Measurements from ENCODE around the gene DGKA. TPM values are rescaled to one million over a fixed set of nuclear protein-coding genes. Genes with fewer than 3 reads are reported as not detected.
A peak's percentile ranks its signal among the peaks of the same experiment; 100 is the strongest.
"Not testable (repeated sequence)": the region's sequence is repeated elsewhere in the genome, so short reads cannot be mapped to it uniquely, and the experiment has no call there.

The DGKA gene
- 37.8 TPM for total RNA-seq (ENCODE audit: insufficient read depth, low replicate concordance)

DNA sequence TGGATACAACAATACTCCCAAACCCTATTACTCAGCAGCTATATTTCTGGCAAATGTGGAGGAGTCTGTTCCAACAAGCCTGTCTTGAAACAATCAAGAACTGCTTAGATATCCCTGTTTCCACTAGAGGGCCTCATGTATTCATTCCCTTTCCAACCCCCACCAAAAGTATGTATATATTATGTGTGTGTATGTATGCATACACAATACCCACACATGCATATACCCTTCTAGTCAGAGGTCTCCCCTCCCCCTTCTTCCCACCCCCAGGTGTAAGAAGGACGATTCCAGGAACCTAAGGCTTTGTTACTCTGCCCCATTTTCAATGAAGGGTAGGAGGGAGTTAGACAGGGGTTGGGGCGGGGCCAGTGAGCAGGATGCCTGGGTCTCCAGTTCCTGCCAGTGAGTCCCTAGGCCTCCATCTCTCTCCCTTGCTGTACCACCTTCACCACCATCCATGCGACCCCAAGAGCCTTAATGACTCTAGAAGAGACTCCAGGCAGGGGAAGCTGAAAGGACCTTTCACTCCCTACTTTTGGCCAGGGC is at the start of gene DGKA:
DGKA (plus strand) TSS at position 392 of the 546 bp plus-strand sequence. CDS start 5,342 bp downstream, outside the sequence.
- DNase-seq (ENCODE audit: low spot score): peak; percentile 88

DNA sequence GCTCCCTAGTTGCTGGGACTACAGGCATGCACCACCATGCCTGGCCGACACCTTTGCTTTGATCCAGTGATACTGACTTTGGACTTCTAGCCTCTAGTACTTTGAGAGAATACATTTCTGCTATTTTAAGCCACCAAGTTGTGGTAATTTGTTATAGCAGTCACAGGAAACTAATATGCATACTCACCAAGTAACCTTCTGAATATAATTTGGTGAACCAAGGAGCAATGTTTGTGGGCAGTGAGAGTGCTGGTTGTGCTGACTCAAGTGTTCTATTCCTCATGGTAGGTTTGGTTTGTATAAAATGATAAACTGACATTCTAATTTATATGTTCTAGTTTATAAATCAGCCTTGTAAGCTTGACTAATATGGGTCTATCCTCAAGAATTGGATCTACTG is 45.8 kb upstream of the DGKA start:
- DNase-seq (ENCODE audit: low spot score): no peak

DNA sequence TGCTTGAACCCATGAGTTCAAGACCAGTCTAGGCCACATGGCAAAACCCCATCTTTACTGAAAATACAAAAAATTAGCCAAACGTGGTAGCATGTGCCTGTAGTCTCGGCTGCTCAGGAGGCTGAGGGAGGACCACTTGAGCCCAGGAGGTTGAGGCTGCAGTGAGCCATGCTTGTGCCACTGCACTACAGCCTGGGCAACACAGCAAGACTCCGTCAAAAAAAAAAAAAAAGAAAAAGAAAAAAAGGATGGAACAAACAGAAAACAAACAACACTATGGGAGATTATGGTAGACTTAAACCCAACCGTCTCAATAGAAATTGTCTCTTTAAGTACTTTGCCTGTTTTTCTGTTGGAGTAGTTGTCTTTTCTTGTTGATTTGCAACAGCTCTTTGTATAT is 39.7 kb upstream of the DGKA start:
- DNase-seq (ENCODE audit: low spot score): no peak

DNA sequence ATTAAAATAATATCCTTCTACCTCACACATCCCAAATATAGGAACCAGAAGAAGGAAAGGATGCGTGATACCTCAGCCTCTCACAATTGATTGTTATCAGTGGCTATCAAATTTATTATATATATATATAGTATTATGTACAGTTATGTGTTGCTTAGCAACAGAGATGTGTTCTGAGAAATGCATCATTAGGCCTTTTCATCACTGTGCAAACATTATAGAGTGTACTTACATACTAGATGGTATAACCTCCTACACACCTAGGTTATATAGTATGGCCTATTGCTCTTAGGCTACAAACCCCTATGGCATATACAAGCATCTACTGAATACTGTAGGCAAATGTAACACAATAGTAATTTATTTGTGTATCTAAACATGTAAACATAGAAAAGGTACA is 37.2 kb upstream of the DGKA start:
- DNase-seq (ENCODE audit: low spot score): no peak

DNA sequence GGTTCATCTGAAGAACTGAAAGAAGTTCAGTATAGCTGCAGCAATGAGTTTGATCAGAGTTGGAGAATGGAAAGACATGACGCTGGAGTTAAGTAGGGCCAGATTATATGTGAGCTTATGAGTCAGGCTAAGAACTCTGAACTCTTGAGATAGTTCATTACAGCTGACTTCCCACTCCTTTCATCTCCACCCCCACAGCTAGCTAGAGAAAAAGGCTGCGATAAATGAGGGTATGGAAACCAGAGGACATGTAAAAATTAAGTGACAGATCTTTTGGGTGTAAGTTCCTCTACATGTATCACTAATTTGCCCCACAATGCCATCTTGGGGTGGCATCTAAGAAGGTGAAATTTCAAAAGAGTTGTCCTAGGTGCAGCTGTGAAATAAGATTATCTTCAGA is 31.9 kb upstream of the DGKA start:
- peak; percentile 75 for DNase-seq (ENCODE audit: low spot score)

DNA sequence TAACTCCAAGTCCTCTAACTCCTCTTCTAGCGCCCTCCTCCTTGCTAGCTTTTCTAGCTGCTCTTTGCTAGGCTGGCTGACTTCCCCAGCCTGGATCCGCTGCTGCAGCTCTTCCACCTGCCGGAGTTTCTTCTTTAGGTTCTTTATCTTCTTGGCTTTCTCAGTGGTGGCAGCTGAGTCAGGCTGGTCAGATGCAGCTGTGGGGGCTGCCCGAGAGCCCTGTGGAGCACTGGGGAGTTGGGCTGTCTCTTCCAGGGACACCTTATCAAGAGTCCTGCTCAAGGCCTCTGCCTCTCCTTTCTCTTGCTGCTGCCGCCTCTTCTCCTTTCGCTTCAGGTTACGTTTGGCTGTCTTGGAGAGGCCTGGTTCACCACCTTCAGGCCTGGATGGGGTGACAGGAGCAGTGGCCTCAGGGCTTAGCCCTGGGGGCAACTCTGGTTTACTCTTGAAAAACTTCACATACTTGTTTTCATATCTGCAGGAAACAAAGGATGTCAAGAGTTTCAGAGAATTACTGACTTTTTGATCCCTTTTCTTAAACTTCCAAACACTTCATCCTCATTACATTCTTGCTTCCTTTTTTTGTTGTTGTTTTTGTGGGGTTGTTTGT is 29.0 kb upstream of the DGKA start:
- no peak for DNase-seq (ENCODE audit: low spot score)

DNA sequence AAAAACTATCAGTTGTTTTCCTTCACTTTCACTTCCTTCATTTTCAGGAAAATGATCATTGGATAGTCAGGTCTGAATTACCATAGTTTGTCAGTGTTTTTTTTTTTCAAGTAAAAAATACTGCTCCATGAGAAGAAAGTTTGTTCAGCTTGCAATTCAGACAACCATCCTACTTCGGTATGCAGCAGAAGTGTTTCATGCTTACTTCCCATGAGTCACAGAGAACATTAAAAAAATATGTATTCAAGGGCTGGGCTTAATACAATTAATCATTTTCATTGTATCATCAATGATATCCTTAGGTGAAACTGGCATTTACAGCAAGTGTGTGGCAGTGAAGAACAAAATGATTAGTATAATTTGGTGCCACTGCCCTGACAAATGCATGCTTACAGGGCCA is 24.9 kb upstream of the DGKA start:
- DNase-seq (ENCODE audit: low spot score): no peak

DNA sequence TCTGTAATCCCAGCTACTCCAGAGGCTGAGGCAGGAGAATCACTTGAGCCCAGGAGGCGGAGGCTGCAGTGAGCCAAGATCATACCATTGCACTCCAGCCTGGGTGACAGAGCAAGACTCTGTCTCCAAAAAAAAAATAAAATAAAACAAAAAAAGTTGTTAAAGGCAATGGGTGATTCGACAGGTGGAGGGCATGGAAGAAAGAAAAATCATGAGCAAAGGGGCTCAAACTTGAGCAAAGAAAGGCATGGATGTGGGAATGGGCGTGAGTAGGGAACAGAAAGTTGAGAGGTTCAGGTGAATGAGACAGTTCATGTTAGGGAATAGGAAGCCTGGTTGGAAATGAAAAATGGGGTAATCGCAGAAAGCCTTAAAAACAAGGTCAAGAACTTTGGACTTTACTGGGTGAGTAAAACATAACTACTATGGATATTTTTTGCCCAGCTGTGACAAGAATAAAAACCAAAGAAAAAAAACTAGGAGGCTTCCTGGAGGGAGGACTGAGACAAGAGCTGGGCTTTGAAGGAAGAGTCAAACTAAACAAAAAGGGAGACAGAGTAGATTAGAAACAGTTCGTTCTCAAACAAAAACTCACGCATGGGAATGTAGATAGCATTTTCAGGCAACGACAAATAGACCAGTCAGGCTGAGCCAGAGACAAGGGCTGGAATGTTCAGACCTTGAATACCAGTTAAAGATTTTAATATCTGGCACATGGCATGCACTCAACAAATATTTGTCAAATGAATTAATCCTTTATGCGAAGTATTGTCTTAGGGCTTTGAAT is 22.0 kb upstream of the DGKA start:
- DNase-seq (ENCODE audit: low spot score): no peak

DNA sequence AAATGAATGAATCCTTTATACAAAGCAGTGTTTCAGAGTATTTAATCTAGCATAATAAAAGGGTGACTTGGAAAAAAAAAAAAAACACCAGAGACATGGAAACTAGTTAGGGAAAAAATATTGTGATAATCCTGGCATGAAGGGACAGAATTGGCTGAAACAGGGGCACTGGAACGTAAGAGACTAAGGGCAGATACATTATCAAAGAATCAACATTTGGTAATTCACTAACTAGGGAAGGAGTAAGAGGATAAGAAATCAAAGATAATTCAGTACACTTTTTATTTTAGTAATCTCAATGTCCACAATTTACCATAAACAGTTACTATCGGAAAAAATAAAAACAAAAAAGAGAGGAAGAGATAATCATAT is 21.5 kb upstream of the DGKA start:
- no peak for DNase-seq (ENCODE audit: low spot score)

DNA sequence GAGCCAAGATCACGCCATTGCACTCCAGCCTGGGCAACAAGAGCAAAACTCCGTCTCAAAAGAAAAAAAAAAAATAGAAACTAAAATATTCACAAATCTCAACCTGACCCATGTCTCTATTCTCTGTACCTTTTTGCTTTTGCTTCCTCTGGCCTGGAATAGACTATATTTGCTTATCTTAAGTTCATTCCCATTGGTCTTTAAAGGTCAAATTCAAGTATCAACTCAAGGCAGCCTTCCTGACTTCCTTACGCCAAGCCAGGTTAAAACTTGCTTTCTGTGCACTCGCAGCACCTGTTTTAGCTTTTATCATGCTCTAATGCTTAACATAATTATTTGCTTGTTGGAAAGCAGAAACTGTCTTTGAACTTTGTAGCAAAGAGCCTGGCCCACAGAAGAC is 18.1 kb upstream of the DGKA start:
- DNase-seq (ENCODE audit: low spot score): no peak

DNA sequence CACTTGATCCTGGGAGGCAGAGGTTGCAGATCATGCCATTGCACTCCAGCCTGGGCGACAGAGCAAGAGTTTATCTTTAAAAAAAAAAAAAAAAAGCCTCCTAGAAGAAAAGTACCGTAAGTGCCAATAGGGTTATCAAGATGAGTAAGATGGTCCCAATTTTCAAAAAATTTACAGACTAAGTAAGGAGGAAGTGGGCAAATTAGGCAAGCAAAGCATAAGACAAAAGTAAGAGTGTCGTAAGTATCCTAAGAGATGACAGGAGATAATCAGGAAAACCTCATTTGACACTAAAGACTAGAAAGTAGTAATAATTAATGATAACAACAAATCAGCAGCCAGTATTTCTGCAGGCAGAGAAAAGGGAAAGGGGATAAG is 15.5 kb upstream of the DGKA start:
- DNase-seq (ENCODE audit: low spot score): no peak

DNA sequence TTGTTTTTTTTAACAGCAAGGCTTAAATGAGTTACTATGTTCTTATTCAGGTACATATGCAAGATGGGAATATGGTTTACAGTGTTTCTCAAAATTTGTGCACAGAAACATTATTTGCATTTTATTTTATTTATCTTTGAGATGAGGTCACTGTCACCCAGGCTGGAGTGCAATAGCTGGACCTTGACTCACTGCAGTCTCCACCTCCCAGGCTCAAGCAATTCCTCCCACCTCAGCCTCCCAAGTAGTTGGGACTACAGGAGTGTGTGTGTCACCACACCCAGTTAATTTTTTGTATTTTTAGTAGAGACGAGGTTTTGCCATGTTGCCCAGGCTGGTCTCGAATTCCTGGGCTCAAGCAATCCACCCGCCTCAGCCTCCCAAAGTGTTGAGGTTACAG is 11.9 kb upstream of the DGKA start:
- DNase-seq (ENCODE audit: low spot score): not testable (repeated sequence)

DNA sequence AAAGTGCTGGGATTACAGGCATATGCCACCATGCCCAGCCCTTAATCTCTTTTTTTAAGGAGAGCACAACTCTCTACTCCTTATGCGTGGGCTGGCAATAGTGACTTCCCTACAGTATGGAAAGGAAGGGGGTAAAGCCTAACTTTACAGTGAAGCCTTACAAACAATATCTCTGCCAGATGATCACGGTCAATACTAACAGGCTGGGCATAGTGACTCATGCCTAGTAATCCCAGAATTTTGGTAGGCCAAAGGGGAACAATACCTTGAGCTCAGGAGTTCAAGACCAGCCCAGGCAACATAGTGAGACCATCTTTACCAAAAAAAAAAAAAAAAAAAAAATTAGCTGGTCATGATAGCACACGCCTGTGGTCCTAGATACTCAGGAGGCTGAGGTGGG is 8.8 kb upstream of the DGKA start:
- no peak for DNase-seq (ENCODE audit: low spot score)

DNA sequence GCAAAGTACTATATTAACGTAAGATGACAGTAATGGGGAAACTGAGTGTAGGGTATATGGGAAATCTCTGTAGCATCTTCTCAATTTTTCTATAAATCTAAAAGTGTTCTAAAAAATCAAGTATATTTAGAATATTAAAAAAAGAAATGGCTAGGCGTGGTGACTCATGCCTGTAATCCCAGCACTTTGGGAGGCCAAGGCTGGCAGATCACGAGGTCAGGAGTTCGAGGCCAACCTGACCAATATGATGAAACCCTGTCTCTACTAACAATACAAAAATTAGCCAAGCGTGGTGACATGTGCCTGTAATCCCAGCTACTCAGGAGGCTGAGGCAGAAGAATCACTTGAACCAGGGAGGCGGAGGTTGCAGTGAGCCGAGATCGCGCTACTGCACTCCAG is 7.3 kb upstream of the DGKA start:
- not testable (repeated sequence) for DNase-seq (ENCODE audit: low spot score)

DNA sequence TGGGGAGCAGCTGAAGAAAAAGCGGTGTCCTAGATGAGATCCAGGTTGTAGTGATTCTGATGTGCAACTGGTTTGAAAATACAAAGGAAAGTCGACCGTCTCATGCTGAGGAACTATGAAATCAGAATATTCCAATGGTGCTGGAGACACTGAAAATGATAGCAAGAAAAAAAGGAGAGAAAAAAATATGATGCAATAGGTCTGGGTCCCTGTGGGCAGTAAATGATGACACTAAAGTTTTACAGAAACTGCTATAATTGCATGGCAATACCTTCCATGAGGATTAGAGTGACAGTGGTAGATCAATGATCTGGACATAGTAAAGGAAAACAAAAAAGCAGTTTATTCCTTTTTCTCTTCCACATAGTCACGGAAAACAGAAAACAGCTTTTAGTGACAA is 5.6 kb upstream of the DGKA start:
- DNase-seq (ENCODE audit: low spot score): no peak

DNA sequence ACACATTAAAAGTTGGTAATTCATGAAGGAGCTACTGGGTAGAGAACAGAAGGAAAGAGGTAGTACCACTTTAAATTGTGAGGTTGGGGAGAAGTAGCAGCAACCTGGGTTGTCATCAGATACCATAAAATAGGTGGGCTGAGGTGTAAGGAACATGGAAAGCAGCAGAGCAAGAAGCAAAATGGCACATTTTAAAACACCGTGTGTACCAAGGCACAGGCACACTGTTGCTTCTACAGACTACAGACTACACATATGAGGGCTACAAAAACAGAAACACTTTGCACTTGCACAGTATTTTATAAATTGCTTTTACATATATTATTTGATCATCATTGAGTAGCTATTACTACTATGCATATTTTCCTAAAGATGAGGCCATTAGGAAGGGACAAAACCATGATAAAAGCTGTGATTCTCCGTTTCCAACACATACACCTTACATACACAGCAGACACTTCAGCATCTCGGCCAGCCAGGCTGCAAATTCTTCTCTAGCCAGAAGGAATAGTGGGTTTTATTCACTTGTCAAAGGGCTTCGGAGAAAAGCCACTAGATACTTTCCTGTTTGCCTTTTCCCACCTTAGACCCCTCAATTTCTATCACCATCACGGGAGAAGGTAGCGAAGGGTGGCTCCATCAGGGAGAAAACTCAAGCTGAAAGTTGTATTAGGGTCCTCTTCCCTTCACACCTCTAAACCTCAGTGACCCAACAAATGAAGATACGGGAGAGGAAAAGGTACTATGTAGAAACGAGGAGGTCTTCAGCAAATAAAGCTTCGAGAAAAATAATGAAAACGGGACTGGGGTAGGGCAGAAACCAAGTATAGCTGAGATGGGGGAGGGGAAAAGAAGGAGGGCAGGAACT is 4.9 kb upstream of the DGKA start:
- no peak for DNase-seq (ENCODE audit: low spot score)

DNA sequence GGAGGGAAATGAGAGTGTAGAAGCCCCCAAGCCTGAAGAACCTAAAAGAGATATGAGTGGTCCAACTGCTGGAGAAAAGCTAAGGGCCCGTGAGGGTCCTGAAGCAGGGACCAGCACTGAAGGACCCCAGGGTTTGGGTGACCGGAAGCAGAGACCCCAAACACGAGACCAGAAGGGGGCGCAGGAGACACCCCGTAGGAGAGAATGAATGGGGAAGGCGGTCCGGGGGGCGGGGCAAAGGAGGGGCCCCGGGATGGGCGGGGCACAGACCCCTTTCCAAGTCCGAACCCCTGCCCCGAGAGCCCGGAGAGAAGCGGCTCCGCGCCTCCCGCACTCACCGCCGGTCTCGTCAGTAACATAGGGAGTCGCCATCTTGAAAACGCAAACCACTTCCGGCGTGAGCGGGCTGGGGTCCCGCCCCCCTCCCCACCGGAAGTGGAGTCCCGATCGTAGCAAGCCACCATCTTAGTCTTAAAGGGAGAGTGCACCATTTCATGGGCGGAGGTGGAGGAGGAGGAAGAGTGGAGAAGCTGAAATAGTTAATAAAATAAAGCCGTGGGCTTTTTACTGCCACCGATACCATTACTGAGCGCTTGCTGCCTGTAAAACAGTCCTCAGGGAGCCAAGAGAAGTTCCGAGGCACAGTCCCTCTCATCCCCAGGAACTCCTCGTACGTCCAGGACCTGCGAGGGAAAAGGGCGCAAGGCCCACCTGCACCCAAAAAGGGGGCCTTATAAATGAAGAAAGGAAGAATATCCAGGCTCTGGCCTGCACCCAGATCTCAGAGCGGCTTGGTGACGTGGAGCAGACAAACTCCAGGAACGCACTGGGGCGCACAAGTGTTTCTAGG is 4.0 kb upstream of the DGKA start:
- peak; percentile 96 for DNase-seq (ENCODE audit: low spot score)

DNA sequence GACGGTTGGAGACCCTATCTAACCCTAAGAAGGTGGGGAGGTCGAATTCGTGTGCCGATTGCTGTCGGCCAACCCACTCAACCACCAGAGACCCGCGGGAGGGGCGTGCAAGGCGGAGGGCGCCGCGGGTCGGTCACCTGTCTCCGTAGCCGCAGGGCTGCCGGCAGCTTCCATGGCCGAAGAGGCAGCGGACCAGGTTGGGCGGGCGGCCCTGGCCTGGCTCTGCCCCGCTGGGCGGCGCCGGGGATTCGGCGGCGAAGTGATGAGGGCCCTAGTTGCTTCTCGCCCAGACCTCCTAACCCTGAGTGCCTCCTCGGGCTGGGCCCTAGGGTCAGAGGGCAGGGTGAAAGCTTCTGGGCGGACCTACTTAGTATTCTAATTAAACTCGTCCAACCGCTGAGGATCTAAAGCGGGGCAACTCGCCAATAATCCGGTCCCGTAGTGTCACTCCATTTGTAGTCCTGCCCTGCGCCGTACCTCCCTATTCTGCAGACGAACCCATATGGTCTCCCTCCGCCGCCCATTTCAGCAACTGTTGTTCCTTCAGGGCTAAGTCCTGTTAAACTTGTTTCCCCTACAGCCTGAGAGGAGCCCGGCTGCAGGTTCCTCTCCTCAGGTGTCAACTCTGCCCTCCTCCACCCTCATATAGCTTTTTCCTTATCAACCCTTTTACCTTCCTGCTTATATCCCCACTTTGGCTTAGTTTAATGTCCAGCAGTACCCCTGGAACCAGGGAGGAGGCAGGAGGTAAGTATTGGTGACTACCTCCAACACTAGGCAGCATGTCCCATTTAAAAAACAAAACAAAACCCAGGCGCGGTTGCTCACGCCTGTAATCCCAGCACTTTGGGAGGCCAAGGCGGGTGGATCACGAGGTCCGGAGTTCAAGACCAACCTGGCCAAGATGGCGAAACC is 3.1 kb upstream of the DGKA start, which contains the start of gene PYM1:
PYM1 (minus strand) TSS at position 307 of the 915 bp plus-strand sequence; CDS start at position 174, 133 bp downstream.
- DNase-seq (ENCODE audit: low spot score): peak; percentile 75

DNA sequence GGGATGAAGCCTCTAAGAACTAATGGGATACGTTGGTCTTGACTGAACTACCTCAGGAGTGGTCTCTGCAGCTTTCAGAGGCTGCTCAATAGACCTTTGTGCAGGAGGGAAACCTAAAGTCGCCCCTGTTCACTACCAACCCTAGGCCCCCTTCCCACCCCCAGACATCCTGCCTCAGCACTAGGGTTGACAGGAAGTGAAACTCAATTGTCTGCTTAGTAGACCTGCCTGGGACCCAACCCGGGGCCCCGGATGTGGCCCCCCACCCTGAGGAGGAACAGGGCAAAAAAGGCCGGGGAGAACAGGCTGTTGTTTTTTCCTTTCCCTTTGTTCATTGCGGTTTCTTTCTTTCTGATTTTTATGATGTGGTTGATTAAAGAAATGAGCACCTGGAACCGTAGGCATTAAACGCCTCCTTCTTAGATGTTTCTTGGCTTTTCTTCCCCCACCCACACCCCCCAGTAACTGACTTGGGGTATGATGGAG is 1.6 kb upstream of the DGKA start:
- no peak for DNase-seq (ENCODE audit: low spot score)

DNA sequence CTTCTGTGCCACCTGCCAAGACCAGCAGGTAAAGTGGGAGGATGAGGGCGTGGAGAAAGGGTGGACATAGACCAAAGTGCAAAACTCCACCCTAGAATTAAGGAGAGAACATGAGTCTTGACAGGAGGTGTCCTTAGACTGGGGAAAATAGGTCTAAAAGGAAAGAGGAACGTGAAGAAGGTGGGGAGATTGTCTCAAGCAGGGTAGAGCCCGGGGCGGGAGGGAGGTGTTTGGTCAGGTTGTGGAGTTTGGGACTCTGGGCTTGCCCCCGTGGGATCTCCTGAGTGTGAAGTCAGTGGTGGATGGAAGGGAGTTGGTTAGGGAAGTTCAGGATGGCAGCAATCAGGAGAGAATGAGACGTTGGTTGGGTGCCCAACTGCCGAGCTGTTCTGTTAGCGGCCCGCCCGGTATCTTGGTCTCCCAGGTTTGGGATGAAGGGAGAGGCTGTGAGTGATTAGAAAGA is 386 bp downstream of the DGKA start:
- no peak for DNase-seq (ENCODE audit: low spot score)
